K562 (cell line): Measurements from ENCODE around the gene CEP95. TPM values are rescaled to one million over a fixed set of nuclear protein-coding genes. Genes with fewer than 3 reads are reported as not detected.
A peak's percentile ranks its signal among the peaks of the same experiment; 100 is the strongest.

Experiments used
- ATAC-seq: fragments of 200-7000 bp; cut with Tn5 transposase; 3 replicates; pipeline ENCODE4 v1.9.1; 2020; ENCODE audit warnings: moderate library complexity
- BruUV-seq: library from RNA; stranded (reverse); fragments of 400-500 nt; replicated peaks from 2 replicates; lab custom pipeline; 2021; lab: Mats Ljungman, UMichigan
- CTCF ChIA-PET: fragments of 300-600 bp; formaldehyde crosslinking; extraction: SDS; loops from one replicate; lab custom pipeline; 2021; ENCODE audit warnings: low intra/inter-chr PET ratio; lab: Yijun Ruan, JAX
- POLR2A ChIA-PET: fragments of 300-600, 350-650 bp; sonication (Branson Sonifier 250); formaldehyde crosslinking; extraction: SDS; loops from one replicate; lab custom pipeline; 2021; ENCODE audit warnings: antibody characterized with exemption, inconsistent platforms; lab: Yijun Ruan, JAX
- DNase-seq, 4 experiments: peaks; one replicate each; pipeline versions ENCODE4 v3.0.0 to v3.0.0-alpha.2; 2011 to 2018; ENCODE audit warnings: low spot score in 3 of 4, mixed read lengths in 3 of 4; ENCODE audit errors: extremely low read depth in 1 of 4
- FAIRE-seq: peaks from 2 replicates; lab custom pipeline; 2011; peaks lifted over from hg19 to GRCh38; lab: Jason Lieb, UNC
- H2AFZ ChIP-seq: 2 replicates; pipeline ENCODE4 v1.6.0; 2011; ENCODE audit warnings: low read depth, low read length, control low read depth, inconsistent platforms
- H3K27ac ChIP-seq: fragments of 200-600 bp; 3 replicates; pipeline ENCODE4 v1.8.0; 2011; ENCODE audit warnings: low read depth, mild to moderate bottlenecking, control low read depth, inconsistent platforms, low read length, moderate library complexity, mixed read lengths; ENCODE audit errors: extremely low read depth
- H3K27me3 ChIP-seq, 2 experiments: fragments of 300-600 bp in 1 of 2; 2 replicates in 1 of 2; 3 replicates in 1 of 2; pipeline versions ENCODE4 v1.6.0 to v1.8.0; 2011; ENCODE audit warnings: inconsistent platforms in 2 of 2, low read length in 2 of 2, mild to moderate bottlenecking in 1 of 2, mixed read lengths in 1 of 2, moderate library complexity in 1 of 2; ENCODE audit not compliant: control insufficient read depth in 2 of 2, insufficient read depth in 2 of 2
- H3K36me3 ChIP-seq: fragments of 300-600 bp; 3 replicates; pipeline ENCODE4 v1.8.0; 2011; ENCODE audit warnings: mild to moderate bottlenecking, low read length, inconsistent platforms; ENCODE audit not compliant: control insufficient read depth, insufficient read depth
- H3K4me1 ChIP-seq, 2 experiments: fragments of 200-600 bp in 1 of 2; replicated peaks in 1 of 2; 2 replicates in 1 of 2; 3 replicates in 1 of 2; pipeline versions ENCODE4 v1.5.1 to v1.8.0; 2011; ENCODE audit warnings: inconsistent platforms in 2 of 2, low read length in 2 of 2, mild to moderate bottlenecking in 1 of 2, mixed read lengths in 1 of 2, moderate library complexity in 1 of 2; ENCODE audit not compliant: control insufficient read depth in 2 of 2, insufficient read depth in 2 of 2
- H3K4me2 ChIP-seq: 2 replicates; pipeline ENCODE4 v1.6.1; 2011; ENCODE audit warnings: low read length, control low read depth, inconsistent platforms, mixed read lengths; ENCODE audit not compliant: insufficient read depth
- H3K4me3 ChIP-seq: fragments of 200-600 bp; sonication (generic), shearing (Covaris generic); 2 replicates; pipeline ENCODE4 v1.5.1; 2016; ENCODE audit warnings: control low read depth, inconsistent platforms
- H3K79me2 ChIP-seq: fragments of 200-600 bp; 3 replicates; pipeline ENCODE4 v1.8.0; 2011; ENCODE audit warnings: low read length, inconsistent platforms; ENCODE audit not compliant: control insufficient read depth, insufficient read depth
- H3K9ac ChIP-seq, 2 experiments: 2 replicates each; pipeline versions ENCODE4 v1.6.0 to v1.6.1; 2011; ENCODE audit warnings: low read depth in 2 of 2, low read length in 2 of 2, control low read depth in 1 of 2, inconsistent platforms in 1 of 2, mild to moderate bottlenecking in 1 of 2, mixed read lengths in 1 of 2; ENCODE audit not compliant: insufficient read depth in 1 of 2
- H3K9me1 ChIP-seq: one replicate; pipeline ENCODE4 v1.6.0; 2011; ENCODE audit warnings: inconsistent platforms, mild to moderate bottlenecking, low read length, moderate library complexity; ENCODE audit not compliant: control insufficient read depth, insufficient read depth
- H3K9me3 ChIP-seq: replicated peaks from 2 replicates; pipeline ENCODE4 v1.5.1; 2011; ENCODE audit warnings: low read depth, low read length, inconsistent platforms; ENCODE audit not compliant: control insufficient read depth, insufficient read depth
- H4K20me1 ChIP-seq: replicated peaks from 2 replicates; pipeline ENCODE4 v1.6.1; 2011; ENCODE audit warnings: low read length, inconsistent platforms, mixed read lengths; ENCODE audit not compliant: control insufficient read depth, insufficient read depth
- AFF1 ChIP-seq, 2 experiments: fragments of 450-650 bp; IDR thresholded peaks; 2 replicates each; pipeline ENCODE4 v1.6.1; 2018; ENCODE audit warnings: mild to moderate bottlenecking in 2 of 2, low read depth in 1 of 2; ENCODE audit not compliant: partially characterized antibody in 2 of 2
- BRF1 ChIP-seq: IDR thresholded peaks from 3 replicates; pipeline ENCODE4 v1.6.1; 2011; ENCODE audit warnings: borderline replicate concordance, mild to moderate bottlenecking; ENCODE audit not compliant: insufficient read length; ENCODE audit errors: extremely low read depth
- EGR1 ChIP-seq: fragments of 450-650 bp; conservative IDR thresholded peaks from 2 replicates; pipeline ENCODE4 v1.6.1; 2017; ENCODE audit warnings: mild to moderate bottlenecking
- ELK3 ChIP-seq: fragments of 450-650 bp; formaldehyde crosslinking; IDR thresholded peaks from 2 replicates; pipeline ENCODE4 v1.4.0; 2020; ENCODE audit warnings: mild to moderate bottlenecking
- HMGN3 ChIP-seq: IDR thresholded peaks from 2 replicates; pipeline ENCODE4 v1.6.1; 2011; ENCODE audit warnings: borderline replicate concordance, low read depth, mild to moderate bottlenecking, mixed read lengths, low read length; ENCODE audit not compliant: insufficient read length; ENCODE audit errors: extremely low read depth
- KLF10 ChIP-seq: fragments of 250-450 bp; sonication (Bioruptor Pico); IDR thresholded peaks from 2 replicates; pipeline ENCODE4 v1.6.1; 2021; ENCODE audit warnings: matching md5 sums
- MAZ ChIP-seq, 2 experiments: fragments of 450-650 bp in 1 of 2; sonication (generic) in 1 of 2; formaldehyde crosslinking; IDR thresholded peaks in 1 of 2; conservative IDR thresholded peaks in 1 of 2; 2 replicates each; pipeline versions ENCODE4 v1.4.0 to v1.5.0; 2020; ENCODE audit warnings: mild to moderate bottlenecking in 1 of 2, missing genetic modification reagents in 1 of 2
- MED1 ChIP-seq: sonication (generic); formaldehyde crosslinking; IDR thresholded peaks from 2 replicates; pipeline ENCODE4 v1.8.1; 2023; ENCODE audit warnings: missing genetic modification reagents, borderline replicate concordance
- NCOR1 ChIP-seq: fragments of 450-650 bp; IDR thresholded peaks from 2 replicates; pipeline ENCODE4 v1.6.1; 2016; ENCODE audit warnings: mild to moderate bottlenecking, moderate library complexity
- NONO ChIP-seq, 2 experiments: fragments of 200-400 bp in 1 of 2; fragments of 450-650 bp in 1 of 2; formaldehyde crosslinking in 1 of 2; IDR thresholded peaks; 2 replicates each; pipeline ENCODE4 v1.6.1; 2017; ENCODE audit warnings: low read depth in 2 of 2, mild to moderate bottlenecking in 2 of 2, moderate library complexity in 2 of 2, low read length in 1 of 2
- NR1H2 ChIP-seq: sonication (generic); formaldehyde crosslinking; IDR thresholded peaks from 2 replicates; pipeline ENCODE4 v1.4.0; 2020; ENCODE audit warnings: mild to moderate bottlenecking, missing genetic modification reagents
- POLR3A ChIP-seq: IDR thresholded peaks from 2 replicates; pipeline ENCODE4 v1.6.1; 2011; ENCODE audit warnings: borderline replicate concordance, mild to moderate bottlenecking, moderate library complexity; ENCODE audit not compliant: insufficient read length, insufficient read depth; ENCODE audit errors: extremely low read depth
- PTRF ChIP-seq: fragments of 450-650 bp; IDR thresholded peaks from 2 replicates; pipeline ENCODE4 v1.6.1; 2016; ENCODE audit warnings: mild to moderate bottlenecking, missing genetic modification characterization, missing compliant biosample characterization
- U2AF1 ChIP-seq: fragments of 200-400 bp; formaldehyde crosslinking; optimal IDR thresholded peaks from 2 replicates; pipeline ENCODE3; 2017; ENCODE audit warnings: mild to moderate bottlenecking, low read depth, low read length, moderate library complexity
- ZNF384 ChIP-seq: IDR thresholded peaks from 2 replicates; pipeline ENCODE4 v1.6.1; 2012; ENCODE audit warnings: low read depth, low read length, improper control_type of control experiment
- WGBS: fragments of 100-300 bp; shearing (Covaris generic); methylation state at CpG from one replicate; pipeline ENCODE4 v1.1.6; 2016; ENCODE audit warnings: low coverage, mixed read lengths; ENCODE audit not compliant: insufficient coverage; ENCODE audit errors: missing lambda C conversion rate; 5-methylcytosine and 5-hydroxymethylcytosine counted together
- in situ Hi-C: fragments of 300-500 bp; cut with MboI; formaldehyde crosslinking; loops from 4 replicates; pipeline ENCODE4 v1.15.0; 2018; ENCODE audit warnings: inconsistent platforms, mixed read lengths
- intact Hi-C: fragments of 100-400 bp; cut with micrococcal nuclease; formaldehyde crosslinking; loops from 2 replicates; pipeline ENCODE4 v1.14.2; 2022
- polyA plus RNA-seq, 8 experiments: library from polyadenylated mRNA; depleted of rRNA in 4 of 8; stranded (reverse) in 5 of 8; unstranded in 3 of 8; fragments of >200 nt; fragmentation: Nextera tagmentation in 2 of 8; fragmentation: Illumina TruSeq in 1 of 8; extraction: Ambion mirVana in 2 of 8; extraction: Trizol in 1 of 8; gene quantifications; 2 replicates each; pipeline versions ENCODE4 v1.2.1 to v1.2.3, GENCODE V29; 2011 to 2014; ENCODE audit warnings: inconsistent platforms in 1 of 8, missing spikeins in 1 of 8
- total RNA-seq, 7 experiments: library from RNA; depleted of rRNA in 6 of 7; stranded (reverse); fragments of >200 nt in 6 of 7; fragmentation: Illumina TruSeq in 2 of 7; extraction: Trizol in 2 of 7; gene quantifications; 2 replicates each; pipeline versions ENCODE4 v1.2.1 to v1.2.3, GENCODE V29; 2011 to 2021; ENCODE audit warnings: low replicate concordance in 1 of 7

CEP95 gene
- total and polyA plus RNA-seq, 9 of the 15 experiments (the other 6 are each of a cell fraction or from before 2014, with no cell fraction given) = 26.7 to 80.7 (median 56.9) TPM

- peaks cover 6 to 13% of the 10 kb centered on the region in 2 experiments; a peak in 3 of 5 replicates for H3K4me1 ChIP-seq
- TF ChIP-seq NCOR1 = no peak
- TF ChIP-seq MED1 = 0 out of 2 replicates have a peak, but pooled peaks have one; percentile 49
- TF ChIP-seq ZNF384 = no peak
- no peak for TF ChIP-seq AFF1 (IDR thresholded peaks at IDR 0.05; ENCODE audit: low read depth in 1 of 2, partially characterized antibody in 2 of 2)
- TF ChIP-seq U2AF1 = no peak
- TF ChIP-seq KLF10 (CRISPR knock-in tag) = no peak
- TF ChIP-seq EGR1 = no peak
- TF ChIP-seq POLR3A = no peak
- TF ChIP-seq NR1H2 (CRISPR knock-in tag) = no peak
- peak; percentile 78 to 82 for TF ChIP-seq MAZ (CRISPR knock-in tag; conservative IDR thresholded peaks at IDR 0.05 in 1 of 2, IDR thresholded peaks at IDR 0.05 in 1 of 2)
- no peak for TF ChIP-seq PTRF (tag)
- peak in 1 of 2 experiments; percentile 64; a peak in 2 of 4 replicates for TF ChIP-seq NONO (IDR thresholded peaks at IDR 0.05; ENCODE audit: low read depth in 2 of 2, low read length in 1 of 2)
- peak; percentile 81 for TF ChIP-seq HMGN3
- no peak for TF ChIP-seq BRF1
- TF ChIP-seq ELK3 (CRISPR knock-in tag) = no peak
Measured at GRCh38 chr17:64505340-64506200, 1.2 kb upstream of the CEP95 start.

More at GRCh38 chr17:64505340-64506200, 1.2 kb upstream of the CEP95 start:
- H3K4me2 ChIP-seq = peak overlapping the region; percentile 98
- H3K9me3 ChIP-seq = no peaks in the 10 kb centered on the region
- FAIRE-seq (no peak), DNase-seq (peak; percentile 78 to 88 (median 82)), ATAC-seq (peak; percentile 73)
- no peak overlapping the region for H2AFZ ChIP-seq
- under 1% methylated on average over 53 of the region's 76 CpGs for WGBS
- ChIA-PET POLR2A (interaction anchor here (0.6 to 5.2 kb wide), 64 partner anchors 9 to 535 kb away, joined by 3 to 114 read pairs (median 4); partner anchors contain the start of genes MILR1 and POLG2), CTCF (interaction anchor here (0.7 kb wide), 1 partner anchor 86 kb away, joined by 3 read pairs; no protein-coding TSS in a partner anchor)
- intact Hi-C loops (loop anchor here (5.0 to 10.0 kb wide), 2 partner anchors 92 to 229 kb away; no protein-coding TSS in a partner anchor), in situ Hi-C loops (no loop called here)
- H3K9ac ChIP-seq = peak overlapping the region; percentile 98 to 99
- BruUV-seq = TSS peak; percentile 32
- H3K27me3 ChIP-seq = no peaks in the 10 kb centered on the region
- no peaks in the 10 kb centered on the region for H3K9me1 ChIP-seq
- peak overlapping the region; percentile 77 for H3K4me3 ChIP-seq
- H4K20me1 ChIP-seq = peaks cover 23% of the 10 kb centered on the region
- peaks cover 74% of the 10 kb centered on the region for H3K36me3 ChIP-seq
- peak overlapping the region; percentile 97 for H3K27ac ChIP-seq
- peaks cover 93% of the 10 kb centered on the region for H3K79me2 ChIP-seq
